Transverse colon (tissue), 3 donors: ENCODE results near the gene NCKAP5.

ENCODE experiments used
- CTCF ChIP-seq, 5 experiments: fragments of 200-600 bp in 3 of 5; fragments of 450-650 bp in 2 of 5; sonication (generic) in 3 of 5; IDR thresholded peaks; 1 replicate in 2 of 5; 2 replicates in 3 of 5; pipeline ENCODE4 v1.5.1; 2016 to 2017; ENCODE audit warnings: antibody characterized with exemption in 5 of 5, inconsistent platforms in 3 of 5, mild to moderate bottlenecking in 2 of 5, moderate library complexity in 1 of 5
- EP300 ChIP-seq: sonication (generic); formaldehyde crosslinking; IDR thresholded peaks from one replicate; pipeline ENCODE4 v1.6.1; 2017; ENCODE audit warnings: antibody characterized with exemption, low read depth

GRCh38 chr2:132884292-132884691, 684.0 kb downstream of the NCKAP5 start:
- TF ChIP-seq EP300 (no peak), CTCF (IDR thresholded peaks at IDR 0.05) (no peak)
